T-cell (primary cell): ENCODE data around the gene EXOC4. TPM values are rescaled to one million over a fixed set of nuclear protein-coding genes. Genes with fewer than 3 reads are reported as not detected.

Experiments used
- ATAC-seq, 4 experiments: fragments of 200-7000 bp in 3 of 4; fragments of 150-1000 bp in 1 of 4; cut with Tn5 transposase; replicated peaks in 1 of 4; 1 replicate in 3 of 4; 2 replicates in 1 of 4; pipeline ENCODE4 v1.10.0; 2021; ENCODE audit warnings: moderate library complexity in 3 of 4, mild to moderate bottlenecking in 2 of 4, moderate number of reproducible peaks in 1 of 4
- CTCF ChIA-PET, 2 donors: fragments of 300-600 bp; sonication (Branson Sonifier 250); formaldehyde crosslinking; loops; one replicate each; lab custom pipeline; 2022; ENCODE audit warnings: antibody characterized with exemption in 2 of 2; lab: Charles Lee
- POLR2A ChIA-PET, 2 donors: fragments of 300-600 bp; sonication (Branson Sonifier 250); formaldehyde crosslinking; loops; one replicate each; lab custom pipeline; 2022; ENCODE audit warnings: antibody characterized with exemption in 2 of 2; lab: Charles Lee
- DNase-seq, 35 experiments: peaks; one replicate each; pipeline versions ENCODE4 v3.0.0 to v3.0.0-alpha.2; 2013 to 2023
- H3K27ac ChIP-seq: one replicate; pipeline ENCODE4 v1.5.1; 2013; ENCODE audit warnings: low read length
- H3K27me3 ChIP-seq, 2 experiments: replicated peaks in 1 of 2; 1 replicate in 1 of 2; 2 replicates in 1 of 2; pipeline versions ENCODE4 v1.6.1 to v1.7.0; 2013; ENCODE audit warnings: low read length in 1 of 2, mixed read lengths in 1 of 2; ENCODE audit not compliant: control insufficient read depth in 2 of 2, insufficient read depth in 2 of 2; ENCODE audit errors: extremely low read depth in 1 of 2
- H3K36me3 ChIP-seq, 2 donors: 1 replicate in 1 of 2; 2 replicates in 1 of 2; pipeline versions ENCODE4 v1.6.1 to v1.7.0; 2013; ENCODE audit warnings: low read length in 1 of 2; ENCODE audit not compliant: control insufficient read depth in 2 of 2, insufficient read depth in 1 of 2; ENCODE audit errors: extremely low read depth in 1 of 2
- H3K4me1 ChIP-seq, 2 experiments: 1 replicate in 1 of 2; 2 replicates in 1 of 2; pipeline versions ENCODE4 v1.6.1 to v1.7.0; 2013; ENCODE audit warnings: low read length in 2 of 2, mixed read lengths in 1 of 2; ENCODE audit not compliant: insufficient read depth in 2 of 2, control insufficient read depth in 1 of 2; ENCODE audit errors: extremely low read depth in 1 of 2
- H3K4me3 ChIP-seq, 2 donors: 1 replicate in 1 of 2; 2 replicates in 1 of 2; pipeline versions ENCODE4 v1.5.1 to v1.7.0; 2013; ENCODE audit warnings: mild to moderate bottlenecking in 2 of 2, low read length in 1 of 2, moderate library complexity in 1 of 2; ENCODE audit not compliant: control insufficient read depth in 1 of 2; ENCODE audit errors: extremely low read depth in 1 of 2
- H3K9me3 ChIP-seq: 2 replicates; pipeline ENCODE4 v1.7.0; 2013
- H3K27ac Mint-ChIP-seq, 2 donors: one replicate each; pipeline ENCODE4 v1.8.0; 2020 to 2021; ENCODE audit warnings: mild to moderate bottlenecking in 2 of 2, mixed read lengths in 2 of 2
- H3K27me3 Mint-ChIP-seq, 2 donors: one replicate each; pipeline ENCODE4 v1.8.0; 2021 to 2022; ENCODE audit warnings: mixed read lengths in 2 of 2
- H3K36me3 Mint-ChIP-seq: one replicate; pipeline ENCODE4 v1.8.0; 2021; ENCODE audit warnings: mixed read lengths
- H3K4me1 Mint-ChIP-seq, 3 donors: one replicate each; pipeline ENCODE4 v1.8.0; 2020 to 2022; ENCODE audit warnings: mixed read lengths in 3 of 3, mild to moderate bottlenecking in 1 of 3
- H3K4me3 Mint-ChIP-seq, 3 donors: one replicate each; pipeline ENCODE4 v1.8.0; 2020 to 2022; ENCODE audit warnings: mild to moderate bottlenecking in 3 of 3, mixed read lengths in 3 of 3, moderate library complexity in 3 of 3
- H3K9me3 Mint-ChIP-seq, 3 donors: one replicate each; pipeline ENCODE4 v1.8.0; 2020 to 2022; ENCODE audit warnings: mixed read lengths in 3 of 3
- WGBS: methylation state at CpG from one replicate; pipeline ENCODE4 v1.1.5; 2013; ENCODE audit warnings: missing lambda C conversion rate; ENCODE audit not compliant: insufficient coverage; 5-methylcytosine and 5-hydroxymethylcytosine counted together
- total RNA-seq, 35 experiments: library from RNA in 6 of 35; stranded (reverse) in 6 of 35; fragments of 120-200 nt in 1 of 35; gene quantifications; one replicate each; pipeline versions ENCODE4 v1.2.1 to v1.2.4 and lab custom pipeline; 2013 to 2026

EXOC4 gene
- total RNA-seq, 5 donors from 2014 or later (not counting 1 experiment from before 2014, with no cell fraction given), result 58.2 to 108 (median 64.8) TPM

- WGBS, result no CpG with 5 or more reads among the region's 1 CpG
- Mint-ChIP-seq H3K27me3 (no peaks in the 10 kb centered on the region), H3K4me3 (no peak overlapping the region), H3K27ac (no peak overlapping the region), H3K9me3 (no peaks in the 10 kb centered on the region), H3K4me1 (no peaks in the 10 kb centered on the region), H3K36me3 (peaks cover 25% of the 10 kb centered on the region)
- POLR2A ChIA-PET, result no interaction called here
- CTCF ChIA-PET, result interaction anchor here in 1 of 2 donors (0.5 kb wide), 1 partner anchor 61 kb away, joined by 4 read pairs; no protein-coding TSS in a partner anchor
- Histone ChIP-seq H3K4me1 (no peaks in the 10 kb centered on the region), H3K36me3 (no peaks in the 10 kb centered on the region), H3K27me3 (no peaks in the 10 kb centered on the region), H3K27ac (no peak overlapping the region), H3K9me3 (no peaks in the 10 kb centered on the region), H3K4me3 (no peak overlapping the region)
- DNase-seq (no peak), ATAC-seq (no peak)
Observed at GRCh38 chr7:133769668-133770067, 516.8 kb downstream of the EXOC4 start.

DNA sequence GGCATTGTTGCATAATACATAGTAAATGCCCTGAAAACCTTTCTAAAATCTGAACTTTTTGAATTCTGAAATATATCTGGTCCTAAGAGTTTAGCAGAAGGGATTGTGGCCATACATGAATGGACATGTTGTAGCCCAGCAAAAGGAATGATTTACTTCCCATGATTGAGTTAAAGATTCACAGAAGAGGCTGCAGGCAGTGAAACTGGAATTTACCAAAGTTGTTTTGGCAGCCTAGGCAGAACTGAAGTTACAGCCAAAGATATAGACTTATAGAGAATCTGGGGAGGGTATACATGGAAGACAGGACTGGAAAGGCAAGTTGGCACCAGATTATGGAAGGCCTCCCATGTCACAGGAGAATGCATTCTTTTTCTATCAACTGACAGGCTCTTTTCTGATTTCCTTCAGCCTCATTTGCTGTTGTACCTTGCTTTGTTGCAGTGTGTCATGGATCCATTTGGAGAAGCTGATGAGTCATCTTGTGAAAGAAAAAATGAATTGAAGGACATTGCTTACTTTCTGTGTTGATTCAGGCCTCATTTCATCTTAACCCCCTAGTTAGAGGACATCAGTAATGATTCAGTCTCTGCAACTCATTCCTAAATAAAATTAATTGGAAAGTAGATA lies 518.1 kb downstream of the EXOC4 start:
- ChIA-PET CTCF (no interaction called here), POLR2A (interaction anchor here in 1 of 2 donors (0.6 kb wide), 1 partner anchor 20 kb away, joined by 5 read pairs; no protein-coding TSS in a partner anchor)
- H3K36me3 ChIP-seq, result no peaks in the 10 kb centered on the region
- H3K27ac Mint-ChIP-seq, result no peak overlapping the region
- no peaks in the 10 kb centered on the region for H3K27me3 ChIP-seq
- no peaks in the 10 kb centered on the region for H3K4me1 Mint-ChIP-seq
- no peaks in the 10 kb centered on the region for H3K9me3 Mint-ChIP-seq
- DNase-seq (no peak), ATAC-seq (no peak)
- peaks cover 29% of the 10 kb centered on the region for H3K36me3 Mint-ChIP-seq
- no peaks in the 10 kb centered on the region for H3K4me1 ChIP-seq
- no peak overlapping the region for H3K4me3 ChIP-seq
- no peaks in the 10 kb centered on the region for H3K9me3 ChIP-seq
- no peak overlapping the region for H3K4me3 Mint-ChIP-seq
- no peak overlapping the region for H3K27ac ChIP-seq
- H3K27me3 Mint-ChIP-seq, result no peaks in the 10 kb centered on the region

DNA sequence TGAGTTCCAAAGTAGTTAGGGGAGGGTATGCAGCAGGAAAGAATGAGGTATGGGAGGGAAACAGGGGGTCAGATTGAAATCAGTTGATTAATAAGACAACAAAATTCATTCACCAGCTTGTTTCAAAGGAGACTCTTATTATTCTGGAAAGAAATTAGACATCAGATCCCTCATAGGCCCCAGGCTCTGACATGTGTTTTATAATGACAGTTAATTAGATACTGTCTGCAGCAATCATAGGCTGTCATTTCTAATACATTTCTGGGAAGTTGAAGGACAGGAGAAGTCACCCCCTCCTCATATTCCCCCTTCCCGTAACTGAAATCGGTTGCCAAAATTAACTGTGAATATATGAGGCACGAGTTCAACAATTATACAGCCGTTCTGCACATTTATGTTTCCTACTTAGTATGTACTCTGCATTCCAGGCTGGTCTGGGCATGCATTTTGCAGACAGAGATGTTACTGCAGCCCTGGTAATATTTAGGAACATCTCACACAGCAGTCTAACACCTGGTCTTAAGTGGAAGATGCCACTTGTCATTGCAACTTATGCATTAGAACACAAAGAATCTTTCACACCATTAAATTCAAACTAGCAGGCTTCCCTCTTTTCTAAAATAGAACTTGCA lies 519.0 kb downstream of the EXOC4 start:
- Histone ChIP-seq H3K4me3 (no peak overlapping the region), H3K27me3 (no peaks in the 10 kb centered on the region), H3K36me3 (no peaks in the 10 kb centered on the region), H3K4me1 (no peaks in the 10 kb centered on the region), H3K27ac (no peak overlapping the region), H3K9me3 (no peaks in the 10 kb centered on the region)
- Mint-ChIP-seq H3K4me1 (no peaks in the 10 kb centered on the region), H3K4me3 (no peak overlapping the region), H3K36me3 (peaks cover 27% of the 10 kb centered on the region), H3K9me3 (no peaks in the 10 kb centered on the region), H3K27me3 (no peaks in the 10 kb centered on the region), H3K27ac (no peak overlapping the region)
- CTCF ChIA-PET, result no interaction called here
- POLR2A ChIA-PET, result interaction anchor here in 1 of 2 donors (0.6 kb wide), 1 partner anchor 21 kb away, joined by 5 read pairs; no protein-coding TSS in a partner anchor
- no peak for ATAC-seq
- DNase-seq, result no peak
- WGBS, result 100% methylated on average over 2 of the region's 4 CpGs

- Mint-ChIP-seq H3K9me3 (peaks cover 0 to 4% (median 0%) of the 10 kb centered on the region in 3 donors), H3K27me3 (no peaks in the 10 kb centered on the region), H3K4me1 (no peaks in the 10 kb centered on the region), H3K27ac (no peak overlapping the region), H3K4me3 (no peak overlapping the region), H3K36me3 (peaks cover 30% of the 10 kb centered on the region)
- no CpG with 5 or more reads among the region's 3 CpGs for WGBS
- no peak overlapping the region for H3K27ac ChIP-seq
- H3K9me3 ChIP-seq, result no peaks in the 10 kb centered on the region
- H3K4me1 ChIP-seq, result no peaks in the 10 kb centered on the region
- H3K4me3 ChIP-seq, result no peak overlapping the region
- H3K36me3 ChIP-seq, result no peaks in the 10 kb centered on the region
- ATAC-seq, result no peak
- CTCF ChIA-PET, result no interaction called here
- POLR2A ChIA-PET, result no interaction called here
- no peak for DNase-seq
- H3K27me3 ChIP-seq, result no peaks in the 10 kb centered on the region
Observed at GRCh38 chr7:133773601-133774000, 520.7 kb downstream of the EXOC4 start.

GRCh38 chr7:133775201-133775600 lies 522.3 kb downstream of the EXOC4 start:
- WGBS, result 90% methylated on average over 2 of the region's 4 CpGs
- ATAC-seq (no peak), DNase-seq (no peak)
- Histone ChIP-seq H3K27ac (no peak overlapping the region), H3K9me3 (no peaks in the 10 kb centered on the region), H3K4me3 (no peak overlapping the region), H3K36me3 (no peaks in the 10 kb centered on the region), H3K4me1 (no peaks in the 10 kb centered on the region), H3K27me3 (no peaks in the 10 kb centered on the region)
- Mint-ChIP-seq H3K27ac (no peak overlapping the region), H3K36me3 (peaks cover 40% of the 10 kb centered on the region), H3K9me3 (peaks cover 0 to 5% (median 4%) of the 10 kb centered on the region in 3 donors), H3K27me3 (no peaks in the 10 kb centered on the region), H3K4me3 (no peak overlapping the region), H3K4me1 (no peaks in the 10 kb centered on the region)
- ChIA-PET CTCF (no interaction called here), POLR2A (interaction anchor here in 1 of 2 donors (0.6 kb wide), 1 partner anchor 436 kb away, joined by 6 read pairs; no protein-coding TSS in a partner anchor)

DNA sequence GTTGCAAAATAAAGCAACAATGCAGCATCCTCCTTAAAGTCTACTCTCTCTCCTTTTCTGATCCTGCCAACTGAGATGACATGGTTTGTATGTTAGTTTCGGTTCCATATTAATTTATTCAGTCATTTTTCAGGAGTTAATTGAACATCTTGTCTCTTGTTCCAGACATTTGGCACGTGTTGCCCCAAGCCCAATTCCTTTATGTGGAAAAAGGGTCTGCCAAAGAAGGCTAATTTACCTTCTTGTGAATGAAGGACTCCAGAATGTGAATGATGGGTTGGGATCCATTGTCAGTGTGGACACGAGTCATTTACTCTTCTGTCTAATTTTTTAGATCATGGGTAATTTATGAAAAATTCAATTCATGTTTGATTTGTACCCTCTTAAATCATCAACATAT lies 523.4 kb downstream of the EXOC4 start:
- Histone ChIP-seq H3K27me3 (no peaks in the 10 kb centered on the region), H3K36me3 (no peaks in the 10 kb centered on the region), H3K9me3 (no peaks in the 10 kb centered on the region), H3K4me1 (no peaks in the 10 kb centered on the region), H3K27ac (no peak overlapping the region), H3K4me3 (no peak overlapping the region)
- Mint-ChIP-seq H3K9me3 (peaks cover 0 to 5% (median 4%) of the 10 kb centered on the region in 3 donors), H3K4me3 (no peak overlapping the region), H3K4me1 (no peaks in the 10 kb centered on the region), H3K27me3 (no peaks in the 10 kb centered on the region), H3K27ac (no peak overlapping the region), H3K36me3 (peaks cover 39% of the 10 kb centered on the region)
- DNase-seq, result no peak
- 100% methylated on average over 1 of the region's 3 CpGs for WGBS
- POLR2A ChIA-PET, result interaction anchor here in 1 of 2 donors (0.7 kb wide), 1 partner anchor 95 kb away, joined by 4 read pairs; no protein-coding TSS in a partner anchor
- CTCF ChIA-PET, result no interaction called here
- ATAC-seq, result no peak
